HG03280 (cell line): ENCODE results near the gene INPP4A.
"Not testable (repeated sequence)": the region's sequence is repeated elsewhere in the genome, so short reads cannot be mapped to it uniquely, and the experiment has no call there.

Experiments
- ATAC-seq: cut with Tn5 transposase; IDR thresholded peaks from one replicate; pipeline ENCODE4 v1.9.1; 2021; ENCODE audit warnings: mild to moderate bottlenecking, moderate library complexity; ENCODE audit not compliant: unreplicated experiment

Gene INPP4A

GRCh38 chr2:98444436-98445176 is at the start of gene INPP4A:
TSS of gene INPP4A (plus strand) at chr2:98444858. CDS start at chr2:98520049, 75,191 bp downstream.
- peak; percentile 83 for ATAC-seq

GRCh38 chr2:98395977-98396376 is 48.7 kb upstream of the INPP4A start:
- no peak for ATAC-seq

GRCh38 chr2:98396745-98397355 is 47.8 kb upstream of the INPP4A start:
- no peak for ATAC-seq

- no peak for ATAC-seq
Observed at GRCh38 chr2:98399140-98399539, 45.5 kb upstream of the INPP4A start.

- no peak for ATAC-seq
Observed at GRCh38 chr2:98403878-98404277, 40.8 kb upstream of the INPP4A start.

GRCh38 chr2:98404556-98405250 is 40.0 kb upstream of the INPP4A start:
- no peak for ATAC-seq

GRCh38 chr2:98405301-98405700 is 39.4 kb upstream of the INPP4A start:
- ATAC-seq: no peak

- ATAC-seq: no peak
Observed at GRCh38 chr2:98408155-98408554, 36.5 kb upstream of the INPP4A start.

GRCh38 chr2:98412751-98413458 is 31.8 kb upstream of the INPP4A start:
- peak; percentile 86 for ATAC-seq

- not testable (repeated sequence) for ATAC-seq
Observed at GRCh38 chr2:98414246-98414645, 30.4 kb upstream of the INPP4A start.

- ATAC-seq: not testable (repeated sequence)
Observed at GRCh38 chr2:98415719-98416248, 28.9 kb upstream of the INPP4A start.

GRCh38 chr2:98416383-98417159 is 28.1 kb upstream of the INPP4A start:
- no peak for ATAC-seq

GRCh38 chr2:98419544-98419943 is 25.1 kb upstream of the INPP4A start:
- ATAC-seq: no peak

- no peak for ATAC-seq
Observed at GRCh38 chr2:98419977-98420725, 24.5 kb upstream of the INPP4A start.

GRCh38 chr2:98422449-98422848 is 22.2 kb upstream of the INPP4A start:
- ATAC-seq: no peak

GRCh38 chr2:98426771-98427170 is 17.9 kb upstream of the INPP4A start:
- ATAC-seq: no peak

GRCh38 chr2:98432145-98432544 is 12.5 kb upstream of the INPP4A start:
- no peak for ATAC-seq

GRCh38 chr2:98433363-98433964 is 11.2 kb upstream of the INPP4A start:
- ATAC-seq: no peak

GRCh38 chr2:98434492-98434891 is 10.2 kb upstream of the INPP4A start:
- no peak for ATAC-seq
